Fibroblast of peridontal ligament (primary cell): ENCODE results near the gene DUSP7.
A peak's percentile ranks its signal among the peaks of the same experiment; 100 is the strongest.
"Not testable (repeated sequence)": the region's sequence is repeated elsewhere in the genome, so short reads cannot be mapped to it uniquely, and the experiment has no call there.

Experiments
- DNase-seq: peaks from one replicate; pipeline ENCODE4 v3.0.0-alpha.2; 2010; ENCODE audit errors: extremely low read depth

DUSP7 gene

GRCh38 chr3:52046902-52047239, 9.5 kb downstream of the DUSP7 start:
- no peak for DNase-seq

DNA sequence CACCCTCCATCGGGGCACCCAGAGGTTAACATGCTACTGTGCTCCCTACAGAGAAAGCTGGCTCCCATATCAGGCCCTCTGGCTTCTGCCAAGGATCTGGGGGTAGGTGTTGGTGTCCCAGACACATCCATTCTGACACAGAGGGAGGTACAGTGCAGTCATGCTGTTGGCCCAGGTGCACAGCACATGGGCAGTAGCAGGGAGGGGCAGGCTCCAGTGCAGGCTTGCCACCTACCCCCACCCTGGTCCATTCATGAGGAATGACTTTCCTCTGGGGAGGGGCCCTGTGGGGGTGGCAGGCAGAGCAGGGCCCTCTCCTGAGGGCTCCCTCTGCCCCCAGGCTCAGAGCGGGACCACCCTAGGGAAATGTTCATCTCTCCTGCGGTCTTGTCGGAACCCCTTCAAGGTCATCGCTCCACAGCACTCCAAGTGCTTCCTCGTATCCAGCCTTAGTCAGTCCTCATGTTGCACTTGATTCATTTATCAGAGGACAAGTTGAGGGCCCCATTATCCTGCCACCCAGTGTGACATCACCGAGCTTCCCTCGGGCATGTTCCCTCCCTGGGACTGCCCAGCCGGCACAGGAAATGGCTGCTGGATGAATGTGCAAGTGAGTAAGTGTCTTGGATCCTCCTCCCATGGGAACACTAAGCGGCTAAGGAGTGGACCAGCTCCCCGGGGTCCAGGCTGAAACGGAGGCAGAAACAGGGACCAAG, 10.0 kb downstream of the DUSP7 start:
- peak; percentile 83 for DNase-seq

GRCh38 chr3:52044869-52045619, 11.3 kb downstream of the DUSP7 start:
- DNase-seq, result no peak

- DNase-seq, result no peak
Observed at GRCh38 chr3:52043750-52044149, 12.6 kb downstream of the DUSP7 start.

DNA sequence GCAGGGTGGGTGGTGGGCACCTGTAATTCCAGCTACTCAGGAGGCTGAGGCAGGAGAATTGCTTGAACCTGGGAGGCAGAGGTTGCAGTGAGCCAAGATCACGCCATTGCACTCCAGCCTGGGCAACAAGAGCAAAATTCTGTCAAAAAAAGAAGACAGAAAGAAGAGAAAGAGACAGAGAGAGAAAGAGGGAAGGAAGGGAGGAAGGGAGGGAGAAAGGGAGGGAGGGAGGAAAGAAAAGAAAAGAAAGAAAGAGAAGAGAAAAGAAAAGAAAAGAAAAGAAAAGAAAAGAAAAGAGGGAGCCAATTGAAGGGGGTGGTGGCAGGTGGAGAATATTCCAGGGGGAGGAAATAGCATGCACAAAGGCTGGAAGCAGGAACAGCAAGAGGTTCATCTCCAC, 13.3 kb downstream of the DUSP7 start:
- not testable (repeated sequence) for DNase-seq

- no peak for DNase-seq
Observed at GRCh38 chr3:52041118-52041731, 15.1 kb downstream of the DUSP7 start.

DNA sequence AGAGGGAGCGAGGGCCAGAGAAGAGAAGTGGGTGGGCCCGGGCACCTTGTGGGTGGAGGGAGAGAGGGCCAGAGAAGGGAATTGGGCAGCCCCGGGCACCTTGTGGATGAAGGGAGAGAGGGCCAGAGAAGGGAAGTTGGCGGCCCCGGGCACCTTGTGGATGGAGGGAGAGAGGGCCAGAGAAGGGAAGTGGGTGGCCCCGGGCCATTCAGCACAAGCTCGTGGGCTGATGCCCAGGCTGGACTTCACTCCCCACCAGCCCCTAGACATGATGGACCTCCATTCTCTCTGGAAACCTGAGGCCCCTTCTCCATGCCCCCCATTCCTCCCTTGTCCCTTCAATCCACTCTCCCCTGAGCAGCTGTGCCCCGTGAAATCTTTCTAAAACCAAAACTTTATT, 15.8 kb downstream of the DUSP7 start:
- DNase-seq, result no peak

GRCh38 chr3:52039846-52040245, 16.5 kb downstream of the DUSP7 start:
- no peak for DNase-seq

DNA sequence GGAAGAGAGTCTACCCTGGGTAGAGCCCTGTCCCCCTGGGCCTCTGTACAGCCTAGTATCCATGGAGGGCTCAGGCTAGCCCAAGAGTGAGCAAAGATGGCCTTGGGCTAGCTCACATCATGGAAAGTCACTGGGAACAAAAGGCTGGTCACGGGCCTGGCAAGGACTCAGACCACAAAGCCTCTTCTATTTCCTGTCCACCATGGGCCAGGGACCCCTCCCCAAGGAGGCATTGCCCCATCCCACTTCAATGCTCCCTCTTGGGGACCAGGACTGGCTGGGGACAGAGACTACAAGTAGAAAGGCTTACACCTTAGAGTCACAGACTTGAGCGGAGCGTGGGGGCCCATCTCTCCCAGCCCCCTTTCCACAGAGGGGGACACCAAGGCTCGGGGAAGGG, 16.9 kb downstream of the DUSP7 start:
- DNase-seq, result no peak

- no peak for DNase-seq
Observed at GRCh38 chr3:52038227-52038626, 18.1 kb downstream of the DUSP7 start.

DNA sequence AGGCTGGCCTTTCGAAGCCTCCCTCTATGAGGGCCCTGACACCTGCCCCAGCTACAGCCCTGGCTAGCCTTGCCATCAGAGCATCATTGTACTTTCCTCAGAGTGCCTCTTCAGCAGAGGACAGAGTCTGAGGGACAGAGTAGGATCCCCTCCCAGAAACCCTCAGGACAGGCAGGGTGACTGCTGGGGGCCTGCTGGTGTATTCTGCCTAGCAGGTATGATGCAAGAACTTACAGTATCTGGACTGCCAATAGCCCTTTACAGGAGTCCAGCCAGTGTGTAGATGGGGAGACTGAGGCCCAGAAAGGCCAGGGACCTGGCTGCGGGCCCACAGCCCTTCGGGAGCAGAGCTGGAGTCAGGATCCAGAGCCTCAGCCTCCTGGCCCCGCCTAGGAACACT, 19.1 kb downstream of the DUSP7 start:
- DNase-seq, result no peak

DNA sequence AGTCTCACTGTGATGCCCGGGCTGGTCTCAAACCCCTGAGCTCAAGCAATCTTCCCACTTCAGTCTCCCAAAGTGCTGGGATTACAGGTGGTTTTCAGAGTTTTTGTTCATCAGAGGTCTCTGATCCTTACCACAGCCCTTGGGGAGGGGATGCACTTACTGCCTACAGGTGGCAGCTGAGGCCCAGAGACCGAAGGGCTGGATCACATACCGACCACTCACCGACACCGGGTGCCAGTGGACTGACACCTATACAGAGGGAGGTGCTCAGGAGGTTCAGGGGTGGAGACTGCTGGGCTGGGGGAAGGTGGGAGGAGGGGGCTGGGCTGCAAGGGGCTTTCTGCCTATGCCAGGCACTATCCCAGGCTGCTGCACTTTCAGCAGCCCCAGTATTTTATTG, 19.5 kb downstream of the DUSP7 start:
- no peak for DNase-seq

DNA sequence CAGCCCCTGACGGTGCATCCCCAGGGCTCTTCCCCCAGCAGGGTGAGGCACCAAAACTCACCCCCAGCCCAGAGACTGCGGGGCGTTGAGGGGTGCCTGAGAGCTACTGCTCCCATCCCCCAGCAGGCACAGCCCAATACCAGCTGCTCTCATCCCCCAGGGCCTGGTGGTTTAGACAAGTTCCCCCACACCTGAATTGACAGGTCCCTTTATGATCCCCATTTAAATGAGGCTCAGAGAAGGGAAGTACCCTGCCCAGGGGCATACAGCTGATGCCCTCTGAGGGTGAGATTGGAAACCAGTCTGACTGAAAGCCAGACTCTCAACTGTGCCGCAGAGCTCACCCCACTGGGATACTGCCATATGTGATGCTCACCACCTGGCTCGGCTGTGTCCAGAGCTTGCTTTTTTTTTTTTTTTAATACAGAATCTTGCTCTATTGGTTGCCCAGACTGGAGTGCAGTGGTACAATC, 20.1 kb downstream of the DUSP7 start:
- DNase-seq, result no peak

DNA sequence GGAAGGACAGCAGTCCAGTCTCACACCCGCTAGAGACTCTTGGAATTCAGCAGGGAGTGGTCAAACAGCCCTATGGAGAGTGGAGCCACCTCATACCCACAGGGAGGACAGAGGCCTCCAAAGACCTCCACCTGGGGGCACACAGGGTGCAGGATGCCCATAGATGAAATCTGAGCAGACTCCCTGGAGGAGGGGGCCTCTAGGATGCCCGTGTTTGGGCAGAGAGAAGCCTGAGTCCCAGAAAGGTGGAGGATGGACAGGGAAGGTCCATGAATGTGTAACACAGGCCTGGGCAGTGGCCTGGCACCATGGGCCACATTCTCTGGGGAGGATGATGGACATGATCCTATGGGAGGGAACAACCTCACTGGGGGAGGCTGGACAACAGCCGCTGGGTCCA, 21.7 kb downstream of the DUSP7 start:
- DNase-seq, result no peak

DNA sequence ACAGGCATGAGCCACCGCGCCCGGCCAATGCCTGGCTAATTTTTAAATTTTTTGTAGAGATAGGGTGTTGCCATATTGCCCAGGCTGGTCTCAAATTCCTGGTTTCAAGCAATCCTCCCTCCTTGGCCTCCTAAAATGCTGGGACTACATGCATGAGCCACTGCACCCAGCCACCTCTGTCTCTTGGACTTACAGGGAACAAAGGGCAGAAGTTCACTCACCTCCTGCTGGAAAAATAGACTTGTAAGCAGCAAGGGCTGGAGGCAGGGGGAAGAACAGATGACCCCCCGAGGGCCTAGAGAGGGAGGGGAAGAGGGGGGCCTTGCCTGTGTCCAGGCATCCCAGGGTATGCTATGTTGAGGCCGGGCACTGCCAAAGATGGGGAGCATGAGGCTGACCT, 22.2 kb downstream of the DUSP7 start:
- no peak for DNase-seq

DNA sequence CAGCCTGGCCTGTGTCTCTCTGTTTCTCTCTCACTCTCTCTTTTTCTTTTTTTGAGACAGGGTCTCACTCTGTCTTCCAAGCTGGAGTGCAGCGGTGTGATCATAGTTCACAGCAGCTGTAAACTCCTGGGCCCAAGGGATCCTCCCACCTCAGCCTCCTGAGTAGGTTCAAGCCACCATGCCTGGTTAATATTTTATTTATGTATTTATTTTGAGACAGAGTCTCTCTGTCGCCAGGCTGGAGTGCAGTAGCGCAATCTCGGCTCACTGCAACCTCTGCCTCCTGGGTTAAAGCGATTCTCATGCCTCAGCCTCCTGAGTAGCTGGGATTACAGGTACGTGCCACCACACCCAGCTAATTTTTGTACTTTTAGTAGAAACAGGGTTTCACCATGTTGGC, 22.6 kb downstream of the DUSP7 start:
- not testable (repeated sequence) for DNase-seq

GRCh38 chr3:52032702-52033408, 23.5 kb downstream of the DUSP7 start:
- no peak for DNase-seq

GRCh38 chr3:52031896-52032295, 24.5 kb downstream of the DUSP7 start:
- DNase-seq, result no peak

DNA sequence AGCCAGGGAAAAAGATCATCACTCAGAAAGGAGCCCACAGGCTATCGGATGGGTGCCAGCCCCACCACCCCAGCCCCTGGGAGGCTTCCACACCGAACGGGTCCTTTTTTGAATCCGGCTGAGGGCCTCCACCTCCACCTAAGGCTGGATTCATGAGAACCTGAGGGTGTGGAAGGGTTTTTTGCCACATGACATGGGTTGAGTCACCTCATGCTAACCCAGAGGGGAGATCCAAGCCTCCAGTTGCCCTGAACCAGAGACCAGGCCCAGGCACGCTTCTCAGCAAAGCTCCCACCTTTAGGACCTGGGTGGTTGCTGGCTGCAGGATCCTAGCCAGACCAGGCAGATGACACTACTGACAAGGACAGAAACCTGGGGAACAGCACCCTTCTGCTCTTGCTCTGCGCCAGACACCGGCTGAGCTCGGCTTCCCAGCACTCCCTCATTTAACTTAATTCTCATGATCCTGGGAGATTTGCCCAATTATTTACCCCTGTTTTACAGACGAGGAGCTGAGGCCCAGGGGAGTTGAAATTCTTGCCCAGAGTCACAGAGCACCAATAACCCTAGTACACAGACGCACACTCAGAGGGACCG, 25.6 kb downstream of the DUSP7 start:
- DNase-seq, result no peak

DNA sequence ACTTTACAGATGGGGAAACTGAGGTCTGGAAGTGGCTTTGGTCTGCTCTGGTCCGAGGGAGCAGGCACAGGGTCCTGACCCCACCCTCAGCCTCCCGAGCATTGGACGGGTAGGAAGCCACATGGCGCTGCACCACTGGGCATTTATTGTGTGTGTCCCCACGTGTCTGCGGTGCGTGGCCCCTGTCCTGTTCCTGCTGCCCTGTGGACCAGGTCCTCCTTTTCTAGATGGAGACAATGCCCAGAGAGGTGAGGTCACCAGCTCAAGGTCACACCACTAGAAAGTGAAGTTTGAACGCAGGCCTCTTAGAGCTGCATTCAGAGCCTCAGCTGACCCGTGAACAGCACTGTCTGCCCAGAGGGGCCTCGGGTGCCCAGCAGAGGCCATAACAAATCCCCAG, 26.8 kb downstream of the DUSP7 start:
- no peak for DNase-seq

DNA sequence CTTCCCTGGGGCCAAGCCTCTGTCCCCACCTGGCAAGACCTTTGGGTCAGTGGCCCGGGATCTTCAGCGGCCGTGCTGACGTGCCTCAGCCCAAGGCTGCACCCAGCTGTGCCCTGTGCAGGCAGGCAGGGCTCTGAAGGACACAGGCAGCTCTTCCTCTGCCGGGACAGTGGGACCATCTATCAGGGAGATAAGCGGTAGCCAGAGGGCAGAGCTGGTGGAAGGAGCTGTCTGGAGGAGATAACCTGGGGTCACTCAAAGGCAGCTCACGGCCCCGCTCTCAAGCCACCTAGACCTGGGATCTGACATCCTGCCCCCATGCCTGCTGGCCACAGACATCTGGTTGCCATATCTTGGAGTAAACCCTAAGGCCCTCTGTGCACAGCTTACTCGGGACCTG, 27.3 kb downstream of the DUSP7 start:
- no peak for DNase-seq

GRCh38 chr3:52028572-52028971, 27.8 kb downstream of the DUSP7 start:
- DNase-seq, result peak; percentile 23
